SKM-1 treated with dmso at 0.1 percent for 144 hours (cell line): ENCODE measurements around the gene ACIN1.

Experiments
- DNase-seq: peaks from one replicate; lab custom pipeline; 2025; ENCODE audit not compliant: unreplicated experiment; lab: John Stamatoyannopoulos, UW

Gene ACIN1

GRCh38 chr14:23105348-23105824 is 10.4 kb upstream of the ACIN1 start:
- DNase-seq: no peak

GRCh38 chr14:23104591-23105347 is 9.8 kb upstream of the ACIN1 start, which contains the start of gene CIROP:
CIROP (minus strand) TSS chr14:23104989; CDS start chr14:23104920, 69 bp downstream.
- DNase-seq: no peak

- no peak for DNase-seq
Observed at GRCh38 chr14:23104070-23104590, 9.2 kb upstream of the ACIN1 start.

- DNase-seq: no peak
Observed at GRCh38 chr14:23103581-23103980, 8.6 kb upstream of the ACIN1 start.

GRCh38 chr14:23102801-23103200 is 7.9 kb upstream of the ACIN1 start:
- no peak for DNase-seq

- no peak for DNase-seq
Observed at GRCh38 chr14:23101986-23102625, 7.2 kb upstream of the ACIN1 start.

- no peak for DNase-seq
Observed at GRCh38 chr14:23101213-23101970, 6.5 kb upstream of the ACIN1 start.

GRCh38 chr14:23099212-23099861 is 4.4 kb upstream of the ACIN1 start:
- DNase-seq: no peak

- no peak for DNase-seq
Observed at GRCh38 chr14:23097786-23098185, 2.9 kb upstream of the ACIN1 start.

GRCh38 chr14:23095196-23096108 is 516 bp upstream of the ACIN1 start, which contains the start of gene C14orf119:
C14orf119 (plus strand) TSS chr14:23095505; CDS start chr14:23097659, 2,154 bp downstream.
- DNase-seq: no peak

GRCh38 chr14:23093991-23094665 is 808 bp downstream of the ACIN1 start:
- DNase-seq: no peak

GRCh38 chr14:23093526-23093925 is 1.4 kb downstream of the ACIN1 start:
- no peak for DNase-seq

- no peak for DNase-seq
Observed at GRCh38 chr14:23093104-23093503, 1.8 kb downstream of the ACIN1 start.

GRCh38 chr14:23091294-23092225 is 3.4 kb downstream of the ACIN1 start:
- DNase-seq: no peak

GRCh38 chr14:23090254-23090636 is 4.7 kb downstream of the ACIN1 start:
- no peak for DNase-seq

GRCh38 chr14:23089498-23090253 is 5.3 kb downstream of the ACIN1 start:
- no peak for DNase-seq

- DNase-seq: no peak
Observed at GRCh38 chr14:23086565-23086964, 8.4 kb downstream of the ACIN1 start.
